Endothelial cell of umbilical vein (primary cell): ENCODE data around the gene EHD3. TPM values are rescaled to one million over a fixed set of nuclear protein-coding genes. Genes with fewer than 3 reads are reported as not detected.
A peak's percentile ranks its signal among the peaks of the same experiment; 100 is the strongest.
"Not testable (repeated sequence)": the region's sequence is repeated elsewhere in the genome, so short reads cannot be mapped to it uniquely, and the experiment has no call there.

ENCODE experiments used
- BruUV-seq: library from RNA; stranded (reverse); fragments of 400-500 nt; replicated peaks from 2 replicates; lab custom pipeline; 2021; lab: Mats Ljungman, UMichigan
- CTCF ChIA-PET: fragments of 300-600, 350-600 bp; sonication (Branson Sonifier 250); formaldehyde crosslinking; loops from one replicate; lab custom pipeline; 2021; ENCODE audit warnings: antibody characterized with exemption, inconsistent platforms; lab: Charles Lee
- POLR2A ChIA-PET: fragments of 300-600, 350-600 bp; sonication (Branson Sonifier 250); formaldehyde crosslinking; loops from one replicate; lab custom pipeline; 2021; ENCODE audit warnings: antibody characterized with exemption, inconsistent platforms; lab: Charles Lee
- DNase-seq: peaks from one replicate; pipeline ENCODE4 v3.0.0-alpha.2; 2011; ENCODE audit warnings: low read depth, low spot score
- FAIRE-seq: peaks from 2 replicates; lab custom pipeline; 2011; peaks lifted over from hg19 to GRCh38; lab: Jason Lieb, UNC
- H2AFZ ChIP-seq: 2 replicates; pipeline ENCODE4 v1.6.0; 2012; ENCODE audit warnings: low read depth, low read length, control low read depth, inconsistent platforms
- H3K27ac ChIP-seq: 2 replicates; pipeline ENCODE4 v1.5.1; 2011; ENCODE audit warnings: low read depth, mild to moderate bottlenecking, control low read depth, low read length, moderate library complexity; ENCODE audit not compliant: insufficient read depth
- H3K27me3 ChIP-seq, 2 experiments: 2 replicates each; pipeline versions ENCODE4 v1.6.0 to v1.6.1; 2011; ENCODE audit warnings: low read length in 2 of 2, mixed read lengths in 1 of 2; ENCODE audit not compliant: control insufficient read depth in 2 of 2, insufficient read depth in 2 of 2
- H3K36me3 ChIP-seq, 2 experiments: 2 replicates in 1 of 2; 3 replicates in 1 of 2; pipeline ENCODE4 v1.5.1; 2011; ENCODE audit warnings: low read length in 2 of 2, mild to moderate bottlenecking in 1 of 2, moderate library complexity in 1 of 2; ENCODE audit not compliant: control insufficient read depth in 2 of 2, insufficient read depth in 2 of 2; ENCODE audit errors: extremely low read depth in 1 of 2
- H3K4me1 ChIP-seq: 3 replicates; pipeline ENCODE4 v1.5.1; 2011; ENCODE audit warnings: mild to moderate bottlenecking, low read length; ENCODE audit not compliant: control insufficient read depth, insufficient read depth; ENCODE audit errors: extremely low read depth
- H3K4me2 ChIP-seq: 2 replicates; pipeline ENCODE4 v1.6.1; 2011; ENCODE audit warnings: low read length, control low read depth, mixed read lengths; ENCODE audit not compliant: insufficient read depth
- H3K4me3 ChIP-seq, 3 experiments: fragments of 200-600 bp in 1 of 3; sonication (generic), shearing (Covaris generic) in 1 of 3; replicated peaks in 1 of 3; 2 replicates each; pipeline ENCODE4 v1.5.1; 2011 to 2016; ENCODE audit warnings: control low read depth in 3 of 3, low read length in 3 of 3, mild to moderate bottlenecking in 2 of 3, inconsistent platforms in 1 of 3, low read depth in 1 of 3, moderate library complexity in 1 of 3; ENCODE audit not compliant: insufficient read depth in 1 of 3
- H3K79me2 ChIP-seq: 2 replicates; pipeline ENCODE4 v1.6.0; 2012; ENCODE audit warnings: low read length, inconsistent platforms; ENCODE audit not compliant: control insufficient read depth, insufficient read depth
- H3K9ac ChIP-seq: replicated peaks from 2 replicates; pipeline ENCODE3; 2011; ENCODE audit warnings: low read length, control low read depth; ENCODE audit not compliant: insufficient read depth; ENCODE audit errors: extremely low read depth
- H3K9me1 ChIP-seq: replicated peaks from 3 replicates; pipeline ENCODE4 v1.6.0; 2011; ENCODE audit warnings: mild to moderate bottlenecking, low read length; ENCODE audit not compliant: control insufficient read depth, insufficient read depth; ENCODE audit errors: extremely low read depth
- H3K9me3 ChIP-seq: replicated peaks from 2 replicates; pipeline ENCODE4 v1.5.1; 2012; ENCODE audit warnings: low read length, inconsistent platforms; ENCODE audit not compliant: control insufficient read depth, insufficient read depth
- H4K20me1 ChIP-seq: replicated peaks from 2 replicates; pipeline ENCODE3; 2011; ENCODE audit warnings: mild to moderate bottlenecking, low read length; ENCODE audit not compliant: control insufficient read depth, insufficient read depth; ENCODE audit errors: extremely low read depth
- FOS ChIP-seq: IDR thresholded peaks from 2 replicates; pipeline ENCODE4 v1.6.1; 2011; ENCODE audit warnings: mild to moderate bottlenecking, low read length, moderate library complexity, borderline replicate concordance; ENCODE audit not compliant: insufficient read depth
- GATA2 ChIP-seq: IDR thresholded peaks from 2 replicates; pipeline ENCODE4 v1.7.0; 2011; ENCODE audit warnings: low read depth, mild to moderate bottlenecking, moderate library complexity, mixed read lengths, low read length; ENCODE audit not compliant: insufficient read length, insufficient read depth
- JUN ChIP-seq: IDR thresholded peaks from 2 replicates; pipeline ENCODE4 v1.6.1; 2011; ENCODE audit warnings: borderline replicate concordance, low read depth; ENCODE audit not compliant: insufficient read length, insufficient read depth
- dilution Hi-C: fragments of 300-500 bp; cut with MboI; formaldehyde crosslinking; loops from one replicate; pipeline ENCODE4 v1.15.0; 2019; ENCODE audit warnings: low sequenced_read_pairs; ENCODE audit not compliant: extremely low pct_ligation_motif_present
- intact Hi-C: fragments of 100-400 bp; cut with micrococcal nuclease; formaldehyde crosslinking; loops from one replicate; pipeline ENCODE4 v1.10.0; 2022
- polyA plus RNA-seq, 4 experiments: library from polyadenylated mRNA; depleted of rRNA in 3 of 4; stranded (reverse) in 3 of 4; unstranded in 1 of 4; fragments of >200 nt; gene quantifications; 2 replicates each; pipeline versions ENCODE4 v1.2.1 to v1.2.3, GENCODE V29; 2011 to 2012; ENCODE audit warnings: missing spikeins in 1 of 4
- total RNA-seq: library from RNA; stranded (reverse); gene quantifications from 2 replicates; pipeline ENCODE4 v1.2.3, GENCODE V29; 2021

EHD3 gene
- total and polyA plus RNA-seq, 2 donors (not counting 3 experiments of a cell fraction or from before 2014, with no cell fraction given): 6.5 to 12.1 TPM

- Histone ChIP-seq H3K4me2 (no peak overlapping the region), H3K4me3 (no peak overlapping the region), H3K27me3 (no peaks in the 10 kb centered on the region), H3K9me1 (no peaks in the 10 kb centered on the region), H3K9me3 (no peaks in the 10 kb centered on the region), H3K79me2 (no peaks in the 10 kb centered on the region), H3K4me1 (peaks cover 26% of the 10 kb centered on the region), H2AFZ (no peak overlapping the region), H3K27ac (no peak overlapping the region), H4K20me1 (no peaks in the 10 kb centered on the region), H3K9ac (no peak overlapping the region), H3K36me3 (no peaks in the 10 kb centered on the region)
- dilution Hi-C loops: no loop called here
- TF ChIP-seq FOS (peak; percentile 28), JUN (peak; percentile 62), GATA2 (no peak)
- DNase-seq (peak; percentile 42), FAIRE-seq (peak; percentile 75)
- no TSS peak for BruUV-seq
- CTCF ChIA-PET: no interaction called here
- POLR2A ChIA-PET: no interaction called here
- intact Hi-C loops: no loop called here
These were observed 48.7 kb downstream of the EHD3 start for GRCh38 chr2:31282634-31283033.

- H3K36me3 ChIP-seq, intact Hi-C loops, POLR2A ChIA-PET, H3K4me3 ChIP-seq, H3K9me3 ChIP-seq, FAIRE-seq, H4K20me1 ChIP-seq, dilution Hi-C loops, BruUV-seq, CTCF ChIA-PET, H3K27me3 ChIP-seq, H3K79me2 ChIP-seq, H3K9me1 ChIP-seq, H2AFZ ChIP-seq, H3K9ac ChIP-seq, H3K4me2 ChIP-seq, H3K27ac ChIP-seq, DNase-seq: not testable (repeated sequence)
- peaks cover 30% of the 10 kb centered on the region for H3K4me1 ChIP-seq
These were observed 49.4 kb downstream of the EHD3 start for GRCh38 chr2:31283193-31283919.
